ENCODE data around the gene CYP27B1. TPM values are rescaled to one million over a fixed set of nuclear protein-coding genes. Genes with fewer than 3 reads are reported as not detected.

The CYP27B1 gene
- total and polyA plus RNA-seq, 9 of the 15 experiments (the other 6 are each of a cell fraction or from before 2014, with no cell fraction given), result 0.18 to 4.2 (median 1.8) TPM

- peak; percentile 91 for TF ChIP-seq TAF1 (IDR thresholded peaks at IDR 0.05; ENCODE audit: control insufficient read depth, extremely low read depth, insufficient read depth, low read length, severe bottlenecking)
- TF ChIP-seq CBX1 (IDR thresholded peaks at IDR 0.05; ENCODE audit: low read depth), result peak; percentile 76
- TF ChIP-seq, protein P1, sequence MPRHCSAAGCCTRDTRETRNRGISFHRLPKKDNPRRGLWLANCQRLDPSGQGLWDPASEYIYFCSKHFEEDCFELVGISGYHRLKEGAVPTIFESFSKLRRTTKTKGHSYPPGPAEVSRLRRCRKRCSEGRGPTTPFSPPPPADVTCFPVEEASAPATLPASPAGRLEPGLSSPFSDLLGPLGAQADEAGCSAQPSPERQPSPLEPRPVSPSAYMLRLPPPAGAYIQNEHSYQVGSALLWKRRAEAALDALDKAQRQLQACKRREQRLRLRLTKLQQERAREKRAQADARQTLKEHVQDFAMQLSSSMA (CRISPR knock-in tag; IDR thresholded peaks at IDR 0.05), result no peak
- no peak for TF ChIP-seq RNF219 (CRISPR knock-in tag; IDR thresholded peaks at IDR 0.05)
- no peak for TF ChIP-seq CHD7 (IDR thresholded peaks at IDR 0.05; ENCODE audit: low read depth, low read length)
- TF ChIP-seq, protein P2, sequence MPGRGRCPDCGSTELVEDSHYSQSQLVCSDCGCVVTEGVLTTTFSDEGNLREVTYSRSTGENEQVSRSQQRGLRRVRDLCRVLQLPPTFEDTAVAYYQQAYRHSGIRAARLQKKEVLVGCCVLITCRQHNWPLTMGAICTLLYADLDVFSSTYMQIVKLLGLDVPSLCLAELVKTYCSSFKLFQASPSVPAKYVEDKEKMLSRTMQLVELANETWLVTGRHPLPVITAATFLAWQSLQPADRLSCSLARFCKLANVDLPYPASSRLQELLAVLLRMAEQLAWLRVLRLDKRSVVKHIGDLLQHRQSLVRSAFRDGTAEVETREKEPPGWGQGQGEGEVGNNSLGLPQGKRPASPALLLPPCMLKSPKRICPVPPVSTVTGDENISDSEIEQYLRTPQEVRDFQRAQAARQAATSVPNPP (IDR thresholded peaks at IDR 0.05; ENCODE audit: borderline replicate concordance, insufficient read depth, insufficient read length), result no peak
- no peak for TF ChIP-seq ZNF217 (CRISPR knock-in tag; IDR thresholded peaks at IDR 0.05)
- TF ChIP-seq ZNF699 (CRISPR knock-in tag; IDR thresholded peaks at IDR 0.05; ENCODE audit: insufficient replicate concordance), result no peak
- TF ChIP-seq MCM5 (IDR thresholded peaks at IDR 0.05; ENCODE audit: low read depth), result no peak
- no peak for TF ChIP-seq ZNF561 (CRISPR knock-in tag; conservative IDR thresholded peaks at IDR 0.05)
- TF ChIP-seq GTF2A2 (tag; IDR thresholded peaks at IDR 0.05), result no peak
Measured at GRCh38 chr12:57782608-57783465, 16.0 kb upstream of the CYP27B1 start, which contains the start of gene TSFM (continued).
